Erythroblast (primary cell): ENCODE data around the gene RAD51B.
"Not testable (repeated sequence)": the region's sequence is repeated elsewhere in the genome, so short reads cannot be mapped to it uniquely, and the experiment has no call there.

Experiments
- DNase-seq, 2 experiments: peaks; one replicate each; lab custom pipeline; 2025; lab: John Stamatoyannopoulos, UW
- GATA1 ChIP-seq: IDR thresholded peaks from 2 replicates; pipeline ENCODE4 v1.6.1; 2011; ENCODE audit warnings: low read depth, mild to moderate bottlenecking, control low read depth, low read length, moderate library complexity
- POLR2A ChIP-seq: IDR thresholded peaks from 2 replicates; pipeline ENCODE4 v1.6.1; 2011; ENCODE audit warnings: mild to moderate bottlenecking, low read length

Gene RAD51B

GRCh38 chr14:68278576-68279436, 459.2 kb downstream of the RAD51B start:
- TF ChIP-seq GATA1 (no peak), POLR2A (no peak)
- peak; percentile 28 to 56 for DNase-seq

GRCh38 chr14:68279437-68279720, 459.8 kb downstream of the RAD51B start:
- TF ChIP-seq GATA1 (no peak), POLR2A (no peak)
- no peak for DNase-seq

GRCh38 chr14:68279777-68280233, 460.2 kb downstream of the RAD51B start:
- no peak for DNase-seq
- TF ChIP-seq POLR2A: no peak
- no peak for TF ChIP-seq GATA1

- no peak for DNase-seq
- TF ChIP-seq POLR2A (no peak), GATA1 (no peak)
These were observed 461.9 kb downstream of the RAD51B start for GRCh38 chr14:68281497-68281896.

GRCh38 chr14:68282479-68283377, 463.1 kb downstream of the RAD51B start:
- no peak for DNase-seq
- TF ChIP-seq POLR2A (no peak), GATA1 (no peak)

- no peak for TF ChIP-seq GATA1
- no peak for TF ChIP-seq POLR2A
- no peak for DNase-seq
These were observed 464.0 kb downstream of the RAD51B start for GRCh38 chr14:68283378-68284123.

GRCh38 chr14:68284333-68284732, 464.8 kb downstream of the RAD51B start:
- TF ChIP-seq GATA1 (no peak), POLR2A (no peak)
- no peak for DNase-seq

- no peak for TF ChIP-seq POLR2A
- TF ChIP-seq GATA1: no peak
These were observed 465.3 kb downstream of the RAD51B start for GRCh38 chr14:68284834-68285233.

GRCh38 chr14:68285421-68286179, 466.0 kb downstream of the RAD51B start:
- TF ChIP-seq POLR2A (no peak), GATA1 (no peak)
- no peak for DNase-seq

More at GRCh38 chr14:68284834-68285233, 465.3 kb downstream of the RAD51B start:
- DNase-seq: no peak

- no peak for DNase-seq
- TF ChIP-seq GATA1: no peak
- no peak for TF ChIP-seq POLR2A
These were observed 467.1 kb downstream of the RAD51B start for GRCh38 chr14:68286667-68287066.

GRCh38 chr14:68289452-68289851, 469.9 kb downstream of the RAD51B start:
- DNase-seq: not testable (repeated sequence)

- DNase-seq: no peak
- TF ChIP-seq GATA1: no peak
- no peak for TF ChIP-seq POLR2A
These were observed 472.2 kb downstream of the RAD51B start for GRCh38 chr14:68291820-68292219.
